Measurements from ENCODE around the gene TMTC1.

DNA sequence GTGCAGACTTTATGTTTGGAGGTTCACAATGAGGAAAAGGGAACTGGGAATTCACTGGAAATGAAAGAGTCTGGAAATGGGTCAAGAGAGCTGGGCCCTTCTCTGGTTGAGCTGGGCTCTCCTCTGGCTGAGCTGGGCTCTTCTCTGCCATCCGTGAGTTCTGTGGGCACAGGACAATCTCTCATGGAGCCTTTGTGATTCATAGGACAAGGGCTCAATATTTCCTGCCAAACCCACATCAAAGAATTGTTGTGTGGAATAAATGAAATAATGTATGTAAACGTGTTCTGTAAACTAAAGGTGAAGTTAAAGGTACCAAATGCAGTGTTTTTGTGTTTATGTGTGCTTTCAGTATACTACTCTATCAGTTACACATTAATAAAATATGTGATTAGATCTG, 190.7 kb downstream of the TMTC1 start:
- TF ChIP-seq CTCF (IDR thresholded peaks at IDR 0.05) (no peak), POLR2A (IDR thresholded peaks at IDR 0.05) (no peak)
